Kidney glomerular epithelial cell (primary cell): Measurements from ENCODE around the gene CELF5.
"Not testable (repeated sequence)": the region's sequence is repeated elsewhere in the genome, so short reads cannot be mapped to it uniquely, and the experiment has no call there.

Source experiments
- DNase-seq: peaks from one replicate; lab custom pipeline; 2025; lab: John Stamatoyannopoulos, UW

The CELF5 gene

GRCh38 chr19:3207461-3208242 lies 16.8 kb upstream of the CELF5 start:
- DNase-seq = no peak

GRCh38 chr19:3208317-3209207 lies 15.9 kb upstream of the CELF5 start:
- no peak for DNase-seq

GRCh38 chr19:3210347-3211017 lies 14.0 kb upstream of the CELF5 start:
- peak; percentile 8 for DNase-seq

GRCh38 chr19:3211191-3211590 lies 13.3 kb upstream of the CELF5 start:
- DNase-seq = no peak

GRCh38 chr19:3213159-3213558 lies 11.3 kb upstream of the CELF5 start:
- no peak for DNase-seq

- no peak for DNase-seq
Observed at GRCh38 chr19:3216874-3217273, 7.6 kb upstream of the CELF5 start.

GRCh38 chr19:3220576-3220975 lies 3.9 kb upstream of the CELF5 start:
- DNase-seq = no peak

- not testable (repeated sequence) for DNase-seq
Observed at GRCh38 chr19:3221576-3221975, 2.9 kb upstream of the CELF5 start.

- DNase-seq = no peak
Observed at GRCh38 chr19:3222709-3223108, 1.8 kb upstream of the CELF5 start.

- no peak for DNase-seq
Observed at GRCh38 chr19:3225169-3225485, 666 bp downstream of the CELF5 start.

- no peak for DNase-seq
Observed at GRCh38 chr19:3225677-3226093, 1.2 kb downstream of the CELF5 start.

GRCh38 chr19:3227054-3227626 lies 2.7 kb downstream of the CELF5 start:
- no peak for DNase-seq

GRCh38 chr19:3229346-3229743 lies 4.9 kb downstream of the CELF5 start:
- no peak for DNase-seq

- no peak for DNase-seq
Observed at GRCh38 chr19:3229888-3230496, 5.5 kb downstream of the CELF5 start.

- DNase-seq = no peak
Observed at GRCh38 chr19:3231288-3231687, 6.8 kb downstream of the CELF5 start.

GRCh38 chr19:3233116-3233515 lies 8.7 kb downstream of the CELF5 start:
- no peak for DNase-seq

GRCh38 chr19:3233831-3234230 lies 9.4 kb downstream of the CELF5 start:
- DNase-seq = no peak

GRCh38 chr19:3234800-3235199 lies 10.3 kb downstream of the CELF5 start:
- DNase-seq = no peak

- not testable (repeated sequence) for DNase-seq
Observed at GRCh38 chr19:3235604-3236003, 11.1 kb downstream of the CELF5 start.

GRCh38 chr19:3236272-3236671 lies 11.8 kb downstream of the CELF5 start:
- DNase-seq = no peak

GRCh38 chr19:3238066-3238561 lies 13.7 kb downstream of the CELF5 start:
- DNase-seq = no peak

GRCh38 chr19:3239367-3239766 lies 14.9 kb downstream of the CELF5 start:
- DNase-seq = no peak
